Body of pancreas (tissue), 4 donors: ENCODE data around the gene TMC3.

Source experiments
- POLR2A ChIP-seq, 3 donors: fragments of 450-650 bp; IDR thresholded peaks; one replicate each; pipeline ENCODE4 v1.6.1; 2016; ENCODE audit warnings: antibody characterized with exemption in 3 of 3, mild to moderate bottlenecking in 2 of 3
- TF ChIP-seq, protein P1 (sequence below), 7 experiments: fragments of 450-650 bp in 4 of 7; fragments of 200-600 bp in 3 of 7; sonication (generic) in 3 of 7; IDR thresholded peaks; one replicate each; pipeline ENCODE4 v1.5.1; 2016 to 2019; ENCODE audit warnings: antibody characterized with exemption in 7 of 7

DNA sequence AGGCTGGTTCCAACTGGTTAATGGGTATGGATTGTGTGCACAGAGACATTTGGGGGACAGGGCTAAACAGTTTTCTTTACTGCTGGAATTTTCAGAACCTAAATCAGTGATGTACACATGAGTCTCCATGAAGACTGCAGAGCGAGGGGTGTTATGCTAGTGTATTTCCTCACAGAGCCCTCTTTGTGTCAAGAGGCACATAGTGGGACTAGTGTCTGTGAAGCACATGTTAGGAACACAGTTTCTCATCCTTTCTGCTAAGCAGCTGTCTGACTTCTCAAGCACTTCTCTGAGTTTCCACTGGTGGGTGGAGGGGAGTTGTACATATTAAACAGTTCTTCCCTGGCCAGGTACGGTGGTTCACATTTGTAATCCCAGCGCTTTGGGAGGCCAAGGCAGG lies 40.6 kb downstream of the TMC3 start:
- TF ChIP-seq, protein P1, sequence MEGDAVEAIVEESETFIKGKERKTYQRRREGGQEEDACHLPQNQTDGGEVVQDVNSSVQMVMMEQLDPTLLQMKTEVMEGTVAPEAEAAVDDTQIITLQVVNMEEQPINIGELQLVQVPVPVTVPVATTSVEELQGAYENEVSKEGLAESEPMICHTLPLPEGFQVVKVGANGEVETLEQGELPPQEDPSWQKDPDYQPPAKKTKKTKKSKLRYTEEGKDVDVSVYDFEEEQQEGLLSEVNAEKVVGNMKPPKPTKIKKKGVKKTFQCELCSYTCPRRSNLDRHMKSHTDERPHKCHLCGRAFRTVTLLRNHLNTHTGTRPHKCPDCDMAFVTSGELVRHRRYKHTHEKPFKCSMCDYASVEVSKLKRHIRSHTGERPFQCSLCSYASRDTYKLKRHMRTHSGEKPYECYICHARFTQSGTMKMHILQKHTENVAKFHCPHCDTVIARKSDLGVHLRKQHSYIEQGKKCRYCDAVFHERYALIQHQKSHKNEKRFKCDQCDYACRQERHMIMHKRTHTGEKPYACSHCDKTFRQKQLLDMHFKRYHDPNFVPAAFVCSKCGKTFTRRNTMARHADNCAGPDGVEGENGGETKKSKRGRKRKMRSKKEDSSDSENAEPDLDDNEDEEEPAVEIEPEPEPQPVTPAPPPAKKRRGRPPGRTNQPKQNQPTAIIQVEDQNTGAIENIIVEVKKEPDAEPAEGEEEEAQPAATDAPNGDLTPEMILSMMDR (IDR thresholded peaks at IDR 0.05), result no peak
- TF ChIP-seq POLR2A (IDR thresholded peaks at IDR 0.05), result no peak
